ENCODE results near the gene LCE1C. TPM values are rescaled to one million over a fixed set of nuclear protein-coding genes. Genes with fewer than 3 reads are reported as not detected.

The LCE1C gene
- total and polyA plus RNA-seq, 2 donors (not counting 1 experiment from before 2014, with no cell fraction given) = not detected

DNA sequence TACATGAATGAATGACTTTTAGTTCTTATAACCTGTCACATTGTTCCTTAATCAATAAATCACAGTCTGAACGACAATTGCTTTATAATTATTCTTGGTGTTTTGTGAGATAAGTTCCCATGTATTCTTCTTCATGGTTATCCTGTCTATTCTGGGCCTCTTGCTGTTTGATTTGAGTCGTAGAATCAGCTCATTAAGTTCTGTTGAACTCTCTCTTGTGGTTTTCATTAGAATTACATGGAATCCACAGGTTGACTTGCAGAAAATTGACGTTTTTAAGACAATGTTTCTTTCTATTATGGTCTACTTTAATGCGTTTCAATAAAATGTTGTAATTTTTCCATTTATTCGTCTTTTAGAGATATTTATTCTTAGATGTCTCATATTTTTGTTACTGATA lies 16.8 kb upstream of the LCE1C start:
- intact Hi-C loops (cut with micrococcal nuclease) = no loop called here
- H3K79me2 ChIP-seq (ENCODE audit: control insufficient read depth, insufficient read depth, low read length) = no peaks in the 10 kb centered on the region
- ATAC-seq (ENCODE audit: low read depth) = no peak
- no CpG with 5 or more reads among the region's 5 CpGs for WGBS (ENCODE audit: insufficient coverage)
- peaks cover 0 to 8% (median 5%) of the 10 kb centered on the region in 4 experiments for H3K27me3 ChIP-seq (replicated peaks in 1 of 4; ENCODE audit: control extremely low read depth in 1 of 4, control insufficient read depth in 3 of 4, insufficient read depth in 4 of 4, low read length in 3 of 4)
- Mint-ChIP-seq H3K4me1 (peaks cover 6% of the 10 kb centered on the region), H3K27ac (no peak overlapping the region), H3K9me3 (ENCODE audit: insufficient read depth) (no peaks in the 10 kb centered on the region), H3K27me3 (peaks cover 26% of the 10 kb centered on the region), H3K4me3 (no peak overlapping the region)
- TF ChIP-seq EZH2 (IDR thresholded peaks at IDR 0.05; ENCODE audit: borderline replicate concordance, insufficient read depth, low read depth, low read length, poor library complexity, severe bottlenecking) = no peak
- H3K36me3 ChIP-seq (replicated peaks in 1 of 2; ENCODE audit: control extremely low read depth in 1 of 2, control insufficient read depth in 1 of 2, extremely low read depth in 1 of 2, insufficient read depth in 2 of 2, low read length in 1 of 2) = no peaks in the 10 kb centered on the region
- POLR2A ChIA-PET = no interaction called here
- H4K20me1 ChIP-seq (ENCODE audit: control insufficient read depth, insufficient read depth, low read length, poor library complexity, severe bottlenecking) = no peaks in the 10 kb centered on the region
- H2AFZ ChIP-seq (ENCODE audit: insufficient read depth, low read depth, low read length, poor library complexity, severe bottlenecking) = no peak overlapping the region
- H3K4me2 ChIP-seq (replicated peaks; ENCODE audit: low read depth, low read length, poor library complexity, severe bottlenecking) = no peak overlapping the region
- peaks cover 4% of the 10 kb centered on the region in 2 donors for H3K4me1 ChIP-seq (ENCODE audit: control insufficient read depth in 2 of 2, insufficient read depth in 2 of 2, low read length in 2 of 2)
- H3K4me3 ChIP-seq (ENCODE audit: control extremely low read depth in 1 of 5, extremely low read depth in 1 of 5, insufficient read depth in 1 of 5, low read depth in 2 of 5, low read length in 4 of 5) = no peak overlapping the region
- no peak for DNase-seq
- CTCF ChIA-PET = no interaction called here
- no peak overlapping the region for H3K9ac ChIP-seq (ENCODE audit: low read length)
- H3K27ac ChIP-seq (ENCODE audit: low read length in 2 of 2) = no peak overlapping the region
- no peaks in the 10 kb centered on the region for H3K9me3 ChIP-seq (ENCODE audit: control extremely low read depth in 1 of 3, control insufficient read depth in 2 of 3, insufficient read depth in 1 of 3, low read length in 2 of 3)

DNA sequence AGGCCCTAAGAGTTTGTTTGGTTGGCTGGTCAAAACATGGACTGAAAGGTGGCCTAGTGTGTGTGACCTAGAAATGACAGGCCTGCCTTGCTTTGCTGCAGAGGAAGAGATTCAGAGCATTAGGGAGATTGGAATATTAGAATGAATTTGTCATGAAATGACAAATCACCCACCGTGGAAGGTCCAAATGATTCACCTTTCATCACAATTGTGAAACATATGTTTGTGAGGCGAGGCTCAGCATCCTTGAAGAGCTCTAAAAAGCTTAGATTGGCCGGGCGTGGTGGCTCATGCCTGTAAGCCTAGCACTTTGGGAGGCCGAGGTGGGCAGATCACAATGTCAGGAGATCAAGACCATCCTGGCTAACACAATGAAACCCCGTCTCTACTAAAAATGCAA lies 10.9 kb upstream of the LCE1C start:
- no peaks in the 10 kb centered on the region for H3K9me3 Mint-ChIP-seq (ENCODE audit: insufficient read depth)
- Histone ChIP-seq H3K4me3 (ENCODE audit: control extremely low read depth in 1 of 5, extremely low read depth in 1 of 5, insufficient read depth in 1 of 5, low read depth in 2 of 5, low read length in 4 of 5) (no peak overlapping the region), H3K79me2 (ENCODE audit: control insufficient read depth, insufficient read depth, low read length) (no peaks in the 10 kb centered on the region), H3K27me3 (replicated peaks in 1 of 4; ENCODE audit: control extremely low read depth in 1 of 4, control insufficient read depth in 3 of 4, insufficient read depth in 4 of 4, low read length in 3 of 4) (peaks cover 0 to 3% (median 0%) of the 10 kb centered on the region in 4 experiments), H2AFZ (ENCODE audit: insufficient read depth, low read depth, low read length, poor library complexity, severe bottlenecking) (no peak overlapping the region), H3K36me3 (replicated peaks in 1 of 2; ENCODE audit: control extremely low read depth in 1 of 2, control insufficient read depth in 1 of 2, extremely low read depth in 1 of 2, insufficient read depth in 2 of 2, low read length in 1 of 2) (no peaks in the 10 kb centered on the region), H4K20me1 (ENCODE audit: control insufficient read depth, insufficient read depth, low read length, poor library complexity, severe bottlenecking) (no peaks in the 10 kb centered on the region), H3K9ac (ENCODE audit: low read length) (no peak overlapping the region), H3K27ac (ENCODE audit: low read length in 2 of 2) (no peak overlapping the region), H3K4me2 (replicated peaks; ENCODE audit: low read depth, low read length, poor library complexity, severe bottlenecking) (no peak overlapping the region), H3K9me3 (ENCODE audit: control extremely low read depth in 1 of 3, control insufficient read depth in 2 of 3, insufficient read depth in 1 of 3, low read length in 2 of 3) (no peaks in the 10 kb centered on the region), H3K4me1 (ENCODE audit: control insufficient read depth in 2 of 2, insufficient read depth in 2 of 2, low read length in 2 of 2) (peaks cover 4% of the 10 kb centered on the region in 2 donors)
- ATAC-seq (ENCODE audit: low read depth) (no peak), DNase-seq (no peak)
- H3K4me3 Mint-ChIP-seq = no peak overlapping the region
- POLR2A ChIA-PET = no interaction called here
- no peak overlapping the region for H3K27ac Mint-ChIP-seq
- H3K4me1 Mint-ChIP-seq = peaks cover 6% of the 10 kb centered on the region
- TF ChIP-seq CTCF (IDR thresholded peaks at IDR 0.05) (no peak), EZH2 (IDR thresholded peaks at IDR 0.05; ENCODE audit: borderline replicate concordance, insufficient read depth, low read depth, low read length, poor library complexity, severe bottlenecking) (no peak)
- intact Hi-C loops (cut with micrococcal nuclease) = no loop called here
- CTCF ChIA-PET = no interaction called here
- 76% methylated on average over 4 of the region's 6 CpGs for WGBS (ENCODE audit: insufficient coverage)
- H3K27me3 Mint-ChIP-seq = peaks cover 22% of the 10 kb centered on the region

All from B cell (primary cell).